ENCODE results near the gene PRKCB. TPM values are rescaled to one million over a fixed set of nuclear protein-coding genes. Genes with fewer than 3 reads are reported as not detected.

PRKCB gene
- total and polyA plus RNA-seq, 2 of the 8 experiments (the other 6 are each of a cell fraction or from before 2014, with no cell fraction given): 7.1 to 12.1 TPM

DNA sequence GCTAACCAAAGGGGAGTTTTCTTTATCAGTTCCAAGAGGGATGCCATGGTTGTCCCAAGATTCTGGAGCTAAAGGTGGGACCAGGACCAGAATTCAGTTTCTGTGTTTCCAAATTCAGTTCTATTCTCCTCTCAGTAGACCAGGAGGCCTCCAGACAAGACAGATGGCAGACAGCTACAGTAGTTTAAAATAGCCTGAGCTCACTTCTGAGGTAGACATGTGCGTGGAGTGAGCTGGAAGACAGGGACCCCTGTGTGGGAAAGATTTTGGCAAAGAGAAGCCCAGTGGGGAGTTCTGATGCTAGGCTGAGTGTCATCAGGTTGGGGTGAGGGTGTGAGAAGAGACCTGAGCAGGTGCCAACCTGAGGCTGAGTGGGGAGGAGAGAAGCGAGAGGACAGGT, 95.4 kb downstream of the PRKCB start:
- DNase-seq (ENCODE audit: low read depth in 1 of 2, low spot score in 2 of 2) (no peak), FAIRE-seq (no peak)
- Histone ChIP-seq H3K18ac (ENCODE audit: extremely low read depth, low read length) (no peak overlapping the region), H3K36me3 (ENCODE audit: control insufficient read depth in 2 of 4, insufficient read depth in 4 of 4, low read length in 3 of 4) (no peaks in the 10 kb centered on the region; a peak in 1 of 8 replicates), H2AK5ac (ENCODE audit: low read depth, low read length) (no peak overlapping the region), H2BK120ac (replicated peaks; ENCODE audit: low read depth, low read length) (no peak overlapping the region), H3K4me3 (ENCODE audit: extremely low read depth in 1 of 4, insufficient read depth in 2 of 4, low read depth in 3 of 4, low read length in 4 of 4) (no peak overlapping the region), H2BK12ac (ENCODE audit: low read depth, low read length) (no peak overlapping the region), H4K5ac (ENCODE audit: insufficient read length, low read depth, low read length) (no peak overlapping the region), H3K4ac (replicated peaks; ENCODE audit: insufficient read length, low read depth, low read length) (no peak overlapping the region), H2AFZ (ENCODE audit: low read length) (no peak overlapping the region), H2BK5ac (ENCODE audit: low read depth, low read length) (no peak overlapping the region), H3K4me1 (replicated peaks in 1 of 4; ENCODE audit: control insufficient read depth in 3 of 4, insufficient read depth in 4 of 4, low read length in 3 of 4) (no peaks in the 10 kb centered on the region; a peak in 1 of 7 replicates), H3K9me3 (ENCODE audit: insufficient read depth in 2 of 2, low read depth in 1 of 2, low read length in 1 of 2) (no peaks in the 10 kb centered on the region), H3K56ac (replicated peaks; ENCODE audit: insufficient read length, low read depth, low read length) (no peak overlapping the region), H3K4me2 (ENCODE audit: insufficient read depth in 1 of 2, low read depth in 2 of 2, low read length in 2 of 2) (no peak overlapping the region), H3K9ac (replicated peaks in 1 of 4; ENCODE audit: extremely low read depth in 1 of 4, low read depth in 3 of 4, low read length in 3 of 4) (no peak overlapping the region), H3K23me2 (ENCODE audit: low read depth, low read length) (peaks cover 5% of the 10 kb centered on the region; the same call in 1 of the 2 replicates), H3K14ac (ENCODE audit: insufficient read length) (no peak overlapping the region), H4K91ac (replicated peaks; ENCODE audit: insufficient read length, low read length) (no peak overlapping the region), H3K23ac (ENCODE audit: insufficient read length) (no peak overlapping the region), H3K27me3 (replicated peaks in 1 of 4; ENCODE audit: control insufficient read depth in 3 of 4, extremely low read depth in 1 of 4, insufficient read depth in 3 of 4, low read length in 3 of 4) (no peaks in the 10 kb centered on the region), H4K20me1 (replicated peaks in 1 of 2; ENCODE audit: control insufficient read depth in 1 of 2, insufficient read depth in 2 of 2, low read length in 2 of 2) (peaks cover 0 to 2% of the 10 kb centered on the region in 2 experiments), H3K27ac (ENCODE audit: low read depth, low read length) (no peak overlapping the region), H4K8ac (ENCODE audit: extremely low read depth, insufficient read depth, low read length) (no peak overlapping the region), H3K79me2 (ENCODE audit: control insufficient read depth in 1 of 2, insufficient read depth in 2 of 2, low read length in 2 of 2) (no peaks in the 10 kb centered on the region), H2BK20ac (ENCODE audit: low read length) (no peak overlapping the region), H3K79me1 (ENCODE audit: low read depth, low read length) (no peaks in the 10 kb centered on the region), H2BK15ac (ENCODE audit: low read length) (no peak overlapping the region)
- ChIA-PET POLR2A (ENCODE audit: partially characterized antibody) (interaction anchor here (1.2 kb wide), 1 partner anchor 28 kb away, joined by 3 read pairs; no protein-coding TSS in a partner anchor), CTCF (ENCODE audit: partially characterized antibody) (interaction anchor here (0.5 to 1.6 kb wide), 8 partner anchors 8 to 974 kb away, joined by 3 to 11 read pairs (median 3); no protein-coding TSS in a partner anchor)
- WGBS, 2 experiments (ENCODE audit: extremely low coverage in 1 of 2, insufficient coverage in 1 of 2, insufficient read length in 1 of 2, insufficient replicate concordance in 2 of 2, low coverage in 1 of 2, low lambda C conversion rate in 2 of 2, missing lambda C conversion rate in 1 of 2): 92% methylated on average over 2 of the region's 2 CpGs; no CpG with 5 or more reads in 1 of the 2 experiments
- TF ChIP-seq SRF (IDR thresholded peaks at IDR 0.05; ENCODE audit: low read depth, low read length) (no peak), GTF2F1 (IDR thresholded peaks at IDR 0.05; ENCODE audit: borderline replicate concordance, low read depth, low read length) (no peak), JUND (IDR thresholded peaks at IDR 0.05; ENCODE audit: low read length) (no peak), CHD1 (IDR thresholded peaks at IDR 0.05; ENCODE audit: low read depth, low read length) (no peak), TAF7 (optimal IDR thresholded peaks at IDR 0.05; ENCODE audit: borderline replicate concordance, low read depth, low read length) (no peak), RBBP5 (IDR thresholded peaks at IDR 0.05; ENCODE audit: borderline replicate concordance, low read depth, low read length) (no peak), POLR2AphosphoS5 (IDR thresholded peaks at IDR 0.05; ENCODE audit: low read depth, low read length) (no peak), SP4 (IDR thresholded peaks at IDR 0.05; ENCODE audit: low read length) (no peak), USF2 (IDR thresholded peaks at IDR 0.05; ENCODE audit: low read length) (no peak), CTCF (IDR thresholded peaks at IDR 0.05; ENCODE audit: control extremely low read depth in 1 of 3, insufficient read depth in 1 of 3, low read depth in 1 of 3, low read length in 3 of 3) (no peak), ZNF274 (IDR thresholded peaks at IDR 0.05; ENCODE audit: borderline replicate concordance, extremely low read depth, low read length) (no peak)
